SK-MEL-5 (cell line): ENCODE measurements around the gene MICAL3. TPM values are rescaled to one million over a fixed set of nuclear protein-coding genes. Genes with fewer than 3 reads are reported as not detected.

ENCODE experiments used
- DNase-seq: peaks from one replicate; pipeline ENCODE4 v3.0.0-alpha.2; 2016; ENCODE audit warnings: low read depth, low spot score
- in situ Hi-C: cut with HindIII; loops from 2 replicates; pipeline ENCODE4 v1.10.0; 2016; ENCODE audit warnings: low sequenced_read_pairs, high pct_unique_total_duplicates, low pct_unique_long_range_greater_than_20kb
- total RNA-seq: library from RNA; depleted of rRNA; stranded (reverse); fragments of >200 nt; shearing (Covaris generic); gene quantifications from 2 replicates; pipeline ENCODE4 v1.2.3, GENCODE V29; 2014

MICAL3 gene
- total RNA-seq, 1 experiment from 2014 or later: 36.6 TPM

GRCh38 chr22:17917490-17917983, 106.8 kb downstream of the MICAL3 start:
- no peak for DNase-seq
- in situ Hi-C loops: no loop called here

- in situ Hi-C loops: no loop called here
- no peak for DNase-seq
These were observed 108.0 kb downstream of the MICAL3 start for GRCh38 chr22:17916226-17916889.

GRCh38 chr22:17915676-17916075, 108.7 kb downstream of the MICAL3 start:
- DNase-seq: no peak
- in situ Hi-C loops: no loop called here

DNA sequence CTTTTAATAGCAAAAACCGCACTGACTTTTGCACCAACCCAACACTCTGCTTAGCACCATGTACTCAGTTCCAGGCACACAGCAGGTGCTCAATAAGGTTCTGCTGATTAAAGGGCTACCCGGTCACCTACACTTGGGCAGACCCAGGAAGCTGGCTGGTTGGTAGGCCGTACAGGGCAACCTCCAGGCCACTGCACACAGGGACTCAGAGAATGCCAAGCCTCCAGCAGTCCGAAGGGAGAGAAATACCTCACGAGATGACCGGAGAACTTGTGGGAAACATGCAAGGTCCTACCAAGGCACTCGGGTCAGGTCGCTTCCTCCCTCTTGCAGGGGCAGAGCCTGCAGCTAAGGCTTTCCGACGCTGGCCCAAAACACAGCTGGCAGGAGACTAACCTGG, 109.2 kb downstream of the MICAL3 start:
- in situ Hi-C loops: no loop called here
- DNase-seq: no peak

DNA sequence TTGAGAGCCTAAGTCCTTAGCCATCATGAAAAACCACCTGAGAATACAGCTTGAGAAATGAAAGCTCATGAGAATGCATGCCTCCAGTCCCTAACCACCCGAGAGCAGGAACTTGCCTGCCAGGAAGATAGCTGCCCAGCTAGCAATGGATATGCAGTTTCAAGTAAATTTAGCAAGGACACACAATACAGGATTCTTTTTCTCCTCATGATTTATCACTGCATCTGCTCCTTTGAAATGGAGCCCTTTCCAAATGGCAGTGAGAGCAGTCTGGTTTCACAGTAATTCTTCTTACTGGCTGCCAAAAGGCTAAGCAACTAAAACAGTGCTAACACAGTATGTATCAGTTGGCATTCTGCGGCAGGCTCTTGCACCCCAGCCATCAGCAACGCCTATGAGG, 109.9 kb downstream of the MICAL3 start:
- no peak for DNase-seq
- in situ Hi-C loops: no loop called here

DNA sequence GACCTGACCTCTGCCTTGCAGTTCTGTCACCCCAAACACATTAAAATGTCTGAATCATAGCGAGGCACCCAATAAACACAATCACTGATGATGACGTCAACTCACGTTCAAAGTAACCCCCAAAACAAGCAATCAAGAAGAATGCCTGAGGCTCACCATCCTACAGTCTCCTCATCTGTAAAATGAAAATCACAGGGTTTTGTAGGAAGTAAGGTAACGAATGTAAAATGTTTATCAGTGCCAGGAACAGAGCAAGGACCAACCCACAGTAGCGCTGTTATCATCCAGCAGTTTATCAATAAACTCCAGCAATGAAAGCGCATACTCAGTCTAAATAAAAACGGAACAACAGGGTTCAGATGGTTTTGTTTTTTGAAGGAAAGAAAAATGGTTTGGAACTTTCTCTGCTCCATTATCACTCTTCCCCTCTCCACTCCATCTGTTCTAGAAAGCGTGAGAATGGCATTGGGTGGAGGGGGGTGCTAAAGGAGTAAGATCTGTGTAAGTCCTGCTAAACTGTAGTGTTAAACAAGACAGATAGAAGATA, 110.5 kb downstream of the MICAL3 start:
- in situ Hi-C loops: no loop called here
- no peak for DNase-seq

GRCh38 chr22:17912945-17913721, 111.2 kb downstream of the MICAL3 start:
- no peak for DNase-seq
- in situ Hi-C loops: no loop called here

- no peak for DNase-seq
- in situ Hi-C loops: no loop called here
These were observed 112.5 kb downstream of the MICAL3 start for GRCh38 chr22:17911887-17912286.

GRCh38 chr22:17911312-17911705, 113.1 kb downstream of the MICAL3 start:
- in situ Hi-C loops: no loop called here
- DNase-seq: no peak

DNA sequence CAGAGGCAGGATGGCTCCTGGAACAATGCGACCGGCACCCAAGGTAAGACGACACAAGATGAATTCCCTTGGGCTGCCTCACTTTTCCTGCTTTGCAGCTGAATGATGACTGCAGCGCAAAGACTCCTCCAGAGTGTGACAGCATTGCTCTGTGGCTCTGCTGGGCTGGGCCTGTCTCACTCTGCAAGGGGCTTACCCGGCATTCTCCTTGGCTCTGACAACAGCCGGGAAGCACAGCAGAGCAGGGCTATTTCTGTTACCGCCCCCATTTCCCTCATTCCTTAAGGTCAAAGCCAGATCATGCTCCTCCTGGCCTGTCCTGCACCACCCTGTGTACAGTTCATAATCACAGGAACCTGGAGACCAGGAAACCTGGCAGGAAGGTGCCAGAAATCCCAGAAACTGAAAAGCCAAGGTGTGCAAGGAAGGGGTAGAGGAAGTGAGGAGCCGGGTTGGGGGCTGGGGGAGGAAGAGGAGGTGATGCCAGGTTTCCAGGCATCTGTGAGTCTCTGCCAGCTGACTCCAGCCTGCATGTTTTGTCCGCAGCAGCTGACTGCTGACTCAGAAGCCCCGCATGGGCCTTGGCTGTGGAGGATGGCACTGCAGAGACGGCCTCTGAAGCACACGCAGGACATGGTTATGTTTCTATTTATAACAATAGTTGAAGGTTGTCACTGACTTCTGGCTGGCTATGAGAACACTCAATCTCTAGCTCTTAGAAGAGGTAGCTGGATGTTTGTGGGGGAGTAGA, 113.6 kb downstream of the MICAL3 start:
- in situ Hi-C loops: no loop called here
- DNase-seq: peak; percentile 67

GRCh38 chr22:17907748-17908051, 116.7 kb downstream of the MICAL3 start:
- in situ Hi-C loops: no loop called here
- DNase-seq: no peak

DNA sequence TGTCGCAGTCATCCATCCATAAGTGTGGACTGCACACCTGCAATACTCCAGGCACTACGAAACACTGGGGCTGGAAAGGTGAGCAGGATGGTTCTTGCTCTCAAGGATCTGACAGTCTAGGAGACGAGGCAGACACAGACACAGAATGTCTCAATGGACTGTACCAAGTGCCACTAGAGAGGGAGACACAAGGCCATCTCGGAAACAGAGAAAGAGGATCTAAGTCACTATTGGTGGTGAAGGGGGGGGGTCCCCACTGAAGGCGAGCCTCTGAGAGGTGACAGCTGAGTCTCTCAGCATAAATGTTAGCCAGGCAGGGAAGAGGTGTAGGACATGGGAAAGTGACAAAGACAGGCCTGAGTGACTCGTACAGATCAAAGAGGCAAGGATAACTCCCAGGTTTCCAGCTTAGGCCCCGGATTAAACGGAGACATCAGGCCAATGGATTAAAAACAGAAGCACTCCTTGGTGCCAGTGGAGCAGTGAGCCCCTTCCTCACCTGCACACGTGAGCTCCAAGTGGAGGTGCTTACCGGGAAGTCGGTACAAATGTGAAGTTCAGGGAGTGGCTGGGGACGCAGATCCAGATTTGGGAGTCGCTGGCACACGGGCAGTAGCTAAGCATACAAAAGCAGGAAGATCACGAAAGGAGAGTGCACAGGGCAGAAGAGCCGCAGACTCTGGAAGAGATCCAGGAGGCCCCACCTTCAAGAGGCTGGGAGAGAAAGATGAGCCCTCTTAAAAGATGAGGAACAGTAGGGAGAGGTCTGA, 117.2 kb downstream of the MICAL3 start:
- in situ Hi-C loops: no loop called here
- DNase-seq: no peak

GRCh38 chr22:17905445-17905844, 118.9 kb downstream of the MICAL3 start:
- in situ Hi-C loops: no loop called here
- DNase-seq: no peak

DNA sequence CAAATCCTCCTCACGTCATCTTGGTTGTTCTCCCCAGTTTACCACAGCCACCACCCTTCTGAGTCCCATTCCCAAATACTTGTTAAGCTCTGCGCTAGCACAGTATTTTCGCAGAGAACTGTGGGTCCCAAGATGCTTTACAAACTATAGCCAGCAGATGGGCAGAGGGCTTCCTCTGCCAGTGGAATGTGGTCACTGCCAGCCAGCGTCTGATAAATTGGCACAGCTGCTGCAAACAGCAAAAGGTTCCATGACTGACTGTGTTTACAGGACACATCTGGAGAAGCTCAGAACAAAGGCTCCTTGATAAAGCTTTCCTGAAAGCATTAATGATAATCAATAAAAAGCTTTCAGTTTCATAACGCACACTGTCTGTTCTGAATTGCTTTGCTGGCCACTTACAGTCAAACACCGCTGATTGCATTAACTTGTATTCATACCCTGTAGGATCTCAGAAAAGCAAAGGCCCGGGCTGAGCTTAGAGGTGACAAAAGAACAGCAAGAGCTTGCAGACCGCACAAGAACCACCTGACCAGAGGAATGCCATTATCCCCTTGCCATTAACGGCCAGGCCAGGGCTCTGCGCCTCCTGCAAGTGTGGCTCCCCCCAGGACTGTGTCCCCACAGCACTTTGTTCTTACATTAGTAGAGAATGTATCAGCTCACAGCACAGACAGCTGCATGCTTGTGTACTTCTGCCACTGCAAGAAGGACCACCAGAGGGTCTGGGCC, 120.6 kb downstream of the MICAL3 start:
- peak; percentile 68 for DNase-seq

GRCh38 chr22:17902960-17903359, 121.4 kb downstream of the MICAL3 start:
- in situ Hi-C loops: no loop called here
- DNase-seq: no peak

More for the DNA sequence above, 120.6 kb downstream of the MICAL3 start:
- in situ Hi-C loops: no loop called here

DNA sequence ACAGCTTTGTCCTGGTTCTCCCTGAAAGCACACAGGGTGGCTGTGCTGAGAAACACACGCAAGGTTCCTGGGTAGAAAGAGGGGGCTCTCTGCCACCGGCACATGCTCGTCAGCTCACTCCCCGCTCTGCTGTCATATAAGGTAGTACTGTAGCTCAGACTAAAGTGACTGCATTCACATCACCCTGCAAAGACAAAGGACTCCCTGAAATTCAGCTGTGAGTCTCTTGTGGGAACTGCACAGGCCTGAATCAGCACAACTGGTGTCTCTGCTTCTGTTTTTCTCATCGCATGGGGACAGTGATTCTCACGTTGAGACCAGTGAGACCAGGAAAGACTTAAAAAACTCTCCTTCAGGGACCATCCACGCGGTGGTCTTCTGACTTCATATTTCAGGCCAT, 126.0 kb downstream of the MICAL3 start:
- in situ Hi-C loops: no loop called here
- DNase-seq: no peak

GRCh38 chr22:17897858-17898257, 126.5 kb downstream of the MICAL3 start:
- in situ Hi-C loops: no loop called here
- DNase-seq: no peak
